KMS-11 (cell line): ENCODE data around the gene BECN2.

Experiments
- H2AFZ ChIP-seq: fragments of 200-600 bp; sonication (generic); 2 replicates; pipeline ENCODE4 v1.6.1; 2016; ENCODE audit warnings: antibody characterized with exemption, mixed run types, low read depth
- H3K27ac ChIP-seq: fragments of 200-600 bp; sonication (generic); 2 replicates; pipeline ENCODE4 v1.6.1; 2016; ENCODE audit warnings: mild to moderate bottlenecking, mixed run types
- H3K27me3 ChIP-seq: fragments of 200-600 bp; sonication (generic); 2 replicates; pipeline ENCODE4 v1.6.1; 2017; ENCODE audit warnings: mild to moderate bottlenecking, low read depth, mixed run types, moderate library complexity; ENCODE audit not compliant: insufficient read depth
- H3K36me3 ChIP-seq: fragments of 200-600 bp; sonication (generic); 2 replicates; pipeline ENCODE4 v1.6.1; 2017; ENCODE audit warnings: mild to moderate bottlenecking, mixed run types; ENCODE audit not compliant: insufficient read depth
- H3K4me1 ChIP-seq: fragments of 200-600 bp; sonication (generic); 2 replicates; pipeline ENCODE4 v1.6.1; 2016; ENCODE audit warnings: mild to moderate bottlenecking, low read depth, mixed run types; ENCODE audit not compliant: poor library complexity, severe bottlenecking
- H3K4me2 ChIP-seq: fragments of 200-600 bp; sonication (generic); 2 replicates; pipeline ENCODE4 v1.7.0; 2016; ENCODE audit warnings: mild to moderate bottlenecking, mixed run types
- H3K4me3 ChIP-seq: fragments of 200-600 bp; sonication (generic); IDR thresholded peaks from 2 replicates; pipeline ENCODE4 v1.6.1; 2017; ENCODE audit warnings: low read depth, low read length, mixed read lengths; ENCODE audit not compliant: insufficient read depth
- H3K79me2 ChIP-seq: fragments of 200-600 bp; sonication (generic); 2 replicates; pipeline ENCODE4 v1.6.1; 2016; ENCODE audit warnings: low read depth, mixed run types; ENCODE audit not compliant: insufficient read depth
- H3K9ac ChIP-seq: fragments of 200-600 bp; sonication (generic); 2 replicates; pipeline ENCODE4 v1.6.1; 2016; ENCODE audit warnings: mild to moderate bottlenecking, mixed run types
- H4K20me1 ChIP-seq: fragments of 200-600 bp; sonication (generic); 2 replicates; pipeline ENCODE4 v1.6.1; 2016; ENCODE audit warnings: mild to moderate bottlenecking, mixed run types; ENCODE audit not compliant: insufficient read depth
- TF ChIP-seq, protein P1 (sequence below): fragments of 200-600 bp; sonication (generic); conservative IDR thresholded peaks from 2 replicates; pipeline ENCODE4 v1.6.1; 2017; ENCODE audit warnings: low read depth, mild to moderate bottlenecking, antibody characterized with exemption, low read length, moderate library complexity, mixed read lengths

Gene BECN2

DNA sequence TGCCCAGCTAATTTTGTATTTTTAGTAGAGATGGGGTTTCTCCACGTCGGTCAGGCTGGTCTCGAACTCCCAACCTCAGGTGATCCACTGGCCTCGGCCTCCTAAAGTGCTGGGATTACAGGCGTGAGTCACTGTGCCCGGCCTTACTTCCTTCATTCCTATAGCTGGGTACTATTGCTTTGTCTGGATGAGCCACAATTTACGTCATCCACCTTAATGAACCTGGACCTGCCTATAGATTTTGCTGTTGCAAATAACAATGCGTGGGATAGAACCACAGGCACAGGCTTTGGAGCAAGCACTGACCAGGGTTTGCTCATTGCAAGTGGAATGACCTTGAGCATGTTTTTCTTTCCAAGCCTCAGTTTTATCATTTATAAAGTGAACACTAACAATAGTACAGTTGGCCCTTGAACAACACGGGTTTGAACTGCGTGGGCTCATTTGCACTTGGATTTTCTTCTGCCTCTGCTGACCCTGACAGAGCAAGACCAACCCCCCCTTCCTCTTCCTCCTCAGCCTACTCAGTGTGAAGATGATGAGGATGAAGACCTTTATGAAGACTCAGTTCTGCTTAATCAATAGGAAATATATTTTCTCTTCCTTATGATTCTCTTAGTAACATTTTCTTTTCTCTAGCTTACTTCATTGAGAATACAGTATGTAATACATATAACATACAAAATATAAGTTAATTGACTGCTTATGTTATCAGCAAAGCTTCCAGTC, 33.3 kb upstream of the BECN2 start:
- Histone ChIP-seq H3K4me1 (no peaks in the 10 kb centered on the region), H3K27ac (no peak overlapping the region), H2AFZ (no peak overlapping the region), H3K27me3 (no peaks in the 10 kb centered on the region), H4K20me1 (no peaks in the 10 kb centered on the region), H3K4me2 (no peak overlapping the region), H3K9ac (no peak overlapping the region), H3K4me3 (no peak overlapping the region), H3K36me3 (no peaks in the 10 kb centered on the region), H3K79me2 (no peaks in the 10 kb centered on the region)
- TF ChIP-seq, protein P1, sequence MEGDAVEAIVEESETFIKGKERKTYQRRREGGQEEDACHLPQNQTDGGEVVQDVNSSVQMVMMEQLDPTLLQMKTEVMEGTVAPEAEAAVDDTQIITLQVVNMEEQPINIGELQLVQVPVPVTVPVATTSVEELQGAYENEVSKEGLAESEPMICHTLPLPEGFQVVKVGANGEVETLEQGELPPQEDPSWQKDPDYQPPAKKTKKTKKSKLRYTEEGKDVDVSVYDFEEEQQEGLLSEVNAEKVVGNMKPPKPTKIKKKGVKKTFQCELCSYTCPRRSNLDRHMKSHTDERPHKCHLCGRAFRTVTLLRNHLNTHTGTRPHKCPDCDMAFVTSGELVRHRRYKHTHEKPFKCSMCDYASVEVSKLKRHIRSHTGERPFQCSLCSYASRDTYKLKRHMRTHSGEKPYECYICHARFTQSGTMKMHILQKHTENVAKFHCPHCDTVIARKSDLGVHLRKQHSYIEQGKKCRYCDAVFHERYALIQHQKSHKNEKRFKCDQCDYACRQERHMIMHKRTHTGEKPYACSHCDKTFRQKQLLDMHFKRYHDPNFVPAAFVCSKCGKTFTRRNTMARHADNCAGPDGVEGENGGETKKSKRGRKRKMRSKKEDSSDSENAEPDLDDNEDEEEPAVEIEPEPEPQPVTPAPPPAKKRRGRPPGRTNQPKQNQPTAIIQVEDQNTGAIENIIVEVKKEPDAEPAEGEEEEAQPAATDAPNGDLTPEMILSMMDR, result no peak

DNA sequence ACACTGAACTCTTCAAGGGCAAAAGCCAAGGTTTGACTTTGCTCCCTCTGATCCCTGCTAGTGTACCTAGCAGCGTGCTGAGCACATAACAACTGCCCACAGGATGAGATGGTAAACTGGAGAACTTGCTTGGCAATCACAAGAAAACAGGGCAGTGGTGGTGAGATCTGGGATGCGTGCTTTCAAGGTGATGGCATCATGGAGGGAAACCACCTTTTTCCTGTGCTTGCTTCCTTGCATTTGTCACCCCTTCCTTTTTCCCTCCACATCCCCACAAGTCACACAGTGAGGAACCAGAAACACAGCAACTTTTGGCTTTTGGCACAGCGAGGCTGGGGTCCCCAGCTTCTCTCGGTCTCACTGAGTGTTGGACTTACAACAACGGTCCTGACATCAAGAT, 31.4 kb upstream of the BECN2 start:
- no peak overlapping the region for H3K9ac ChIP-seq
- H4K20me1 ChIP-seq, result no peaks in the 10 kb centered on the region
- TF ChIP-seq, protein P1, result no peak
- H3K27ac ChIP-seq, result no peak overlapping the region
- no peaks in the 10 kb centered on the region for H3K79me2 ChIP-seq
- no peaks in the 10 kb centered on the region for H3K4me1 ChIP-seq
- H3K4me2 ChIP-seq, result no peak overlapping the region
- no peaks in the 10 kb centered on the region for H3K36me3 ChIP-seq
- no peak overlapping the region for H3K4me3 ChIP-seq
- H2AFZ ChIP-seq, result no peak overlapping the region
- H3K27me3 ChIP-seq, result no peaks in the 10 kb centered on the region

DNA sequence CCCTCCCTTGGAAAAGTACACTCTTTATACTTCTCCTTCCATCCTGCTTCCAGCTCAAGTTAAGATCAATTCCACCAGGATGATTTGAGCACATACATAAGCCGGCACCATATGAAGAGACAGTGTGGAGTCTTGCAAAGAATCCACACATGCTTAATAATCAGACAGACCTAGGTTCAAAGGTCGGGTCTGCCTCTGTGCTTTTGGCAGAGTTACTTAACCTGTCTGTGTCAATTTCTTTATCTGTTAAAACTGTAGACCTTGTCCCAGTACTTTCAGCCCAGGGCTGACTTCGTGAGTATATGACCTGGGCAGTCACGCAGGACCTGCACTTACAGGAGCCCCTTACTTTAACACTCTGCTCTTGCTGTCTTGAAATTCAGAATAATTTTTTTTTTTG, 30.2 kb upstream of the BECN2 start:
- no peaks in the 10 kb centered on the region for H3K27me3 ChIP-seq
- no peak overlapping the region for H2AFZ ChIP-seq
- H3K4me2 ChIP-seq, result no peak overlapping the region
- H3K4me1 ChIP-seq, result no peaks in the 10 kb centered on the region
- H3K4me3 ChIP-seq, result no peak overlapping the region
- H4K20me1 ChIP-seq, result no peaks in the 10 kb centered on the region
- H3K9ac ChIP-seq, result no peak overlapping the region
- H3K79me2 ChIP-seq, result no peaks in the 10 kb centered on the region
- H3K36me3 ChIP-seq, result no peaks in the 10 kb centered on the region
- no peak overlapping the region for H3K27ac ChIP-seq
- TF ChIP-seq, protein P1, result no peak

DNA sequence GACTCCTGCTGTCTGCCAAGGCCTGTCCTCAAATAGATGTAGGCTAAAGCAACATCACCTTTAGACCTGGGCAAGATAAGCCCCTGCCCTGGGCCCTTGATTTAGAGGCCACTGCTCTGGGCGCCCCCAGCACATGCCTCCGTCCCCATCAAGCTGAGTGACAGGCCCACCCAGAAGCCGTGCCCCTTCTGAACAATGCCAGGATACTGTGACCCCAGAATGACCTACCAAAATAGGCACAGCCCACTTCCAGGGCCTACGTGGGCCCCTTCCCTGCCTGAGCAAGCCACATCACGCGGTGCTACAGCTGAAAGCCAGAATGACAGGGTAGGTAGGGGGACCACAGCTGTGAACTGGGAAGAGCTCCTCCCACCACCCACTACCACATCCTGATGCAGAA, 24.7 kb upstream of the BECN2 start:
- H3K36me3 ChIP-seq, result no peaks in the 10 kb centered on the region
- H3K4me2 ChIP-seq, result no peak overlapping the region
- no peak overlapping the region for H3K4me3 ChIP-seq
- TF ChIP-seq, protein P1, result no peak
- H4K20me1 ChIP-seq, result no peaks in the 10 kb centered on the region
- H3K4me1 ChIP-seq, result no peaks in the 10 kb centered on the region
- H3K79me2 ChIP-seq, result no peaks in the 10 kb centered on the region
- H3K9ac ChIP-seq, result no peak overlapping the region
- H3K27me3 ChIP-seq, result no peaks in the 10 kb centered on the region
- H2AFZ ChIP-seq, result no peak overlapping the region
- no peak overlapping the region for H3K27ac ChIP-seq
